GM12892 (cell line): Measurements from ENCODE around the gene BAK1.

Experiments
- POLR2A ChIP-seq: IDR thresholded peaks from 2 replicates; pipeline ENCODE4 v1.6.1; 2011; ENCODE audit warnings: low read depth, low read length, control low read depth
- POLR2AphosphoS5 ChIP-seq: IDR thresholded peaks from 2 replicates; pipeline ENCODE4 v1.6.1; 2011; ENCODE audit warnings: low read depth, low read length, control low read depth

DNA sequence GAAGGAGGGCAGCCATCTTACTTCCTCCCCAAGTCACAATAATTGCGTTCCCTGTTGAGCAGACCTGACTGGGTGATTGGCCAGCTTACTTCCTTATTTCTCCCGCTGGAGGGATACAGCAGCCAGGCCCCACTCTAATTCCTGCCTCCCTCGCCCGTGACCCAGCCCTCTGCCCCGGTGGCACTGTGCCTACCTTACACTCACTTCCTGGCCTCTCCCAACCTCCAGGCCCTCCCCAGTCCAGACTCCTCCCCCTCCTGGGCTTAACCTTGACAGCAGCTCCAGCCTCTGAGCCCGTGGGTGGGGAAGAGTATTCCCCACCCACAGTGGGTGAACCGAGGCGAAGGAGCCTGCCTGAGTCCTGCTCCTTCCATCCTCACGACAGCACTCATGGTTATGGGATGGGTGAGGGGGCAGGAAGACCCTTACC is 3.0 kb downstream of the BAK1 start:
- TF ChIP-seq POLR2A (no peak), POLR2AphosphoS5 (no peak)
